Uterus (tissue), 4 donors: ENCODE results near the gene APC2. TPM values are rescaled to one million over a fixed set of nuclear protein-coding genes. Genes with fewer than 3 reads are reported as not detected.

Experiments used
- DNase-seq, 2 donors: peaks; one replicate each; pipeline ENCODE4 v3.0.0-alpha.2; 2019 to 2020
- H3K27ac ChIP-seq, 2 donors: fragments of 200-600 bp; sonication (generic); 1 replicate in 1 of 2; 2 replicates in 1 of 2; pipeline ENCODE4 v1.5.1; 2016 to 2018
- H3K27me3 ChIP-seq, 2 donors: fragments of 200-600 bp; sonication (generic); one replicate each; pipeline ENCODE4 v1.5.1; 2018 to 2019; ENCODE audit warnings: control low read depth in 1 of 2
- H3K36me3 ChIP-seq, 2 donors: fragments of 200-600 bp; sonication (generic); one replicate each; pipeline ENCODE4 v1.5.1; 2019; ENCODE audit warnings: control low read depth in 1 of 2
- H3K4me1 ChIP-seq, 2 donors: fragments of 200-600 bp; sonication (generic); one replicate each; pipeline ENCODE4 v1.5.1; 2018 to 2019; ENCODE audit warnings: control low read depth in 1 of 2
- H3K4me3 ChIP-seq, 2 donors: fragments of 200-600 bp; sonication (generic); 1 replicate in 1 of 2; 2 replicates in 1 of 2; pipeline ENCODE4 v1.5.1; 2018 to 2019; ENCODE audit warnings: mild to moderate bottlenecking in 1 of 2
- H3K9me3 ChIP-seq, 2 donors: fragments of 200-600 bp; sonication (generic); one replicate each; pipeline ENCODE4 v1.5.1; 2019; ENCODE audit warnings: control low read depth in 1 of 2
- POLR2A ChIP-seq, 2 donors: fragments of 450-650 bp; IDR thresholded peaks; one replicate each; pipeline ENCODE4 v1.6.1; 2016; ENCODE audit warnings: antibody characterized with exemption in 2 of 2, mild to moderate bottlenecking in 1 of 2, moderate library complexity in 1 of 2
- intact Hi-C: fragments of 100-400 bp; cut with DNase I; formaldehyde crosslinking; loops from one replicate; pipeline ENCODE4 v1.15.1; 2023; ENCODE audit warnings: low total_unique reads
- total RNA-seq, 4 donors: library from RNA; depleted of rRNA in 3 of 4; stranded (reverse); fragments of >200 nt in 3 of 4; gene quantifications; one replicate each; pipeline versions ENCODE4 v1.1.0 to v1.2.4, GENCODE V29; 2014 to 2023
- TF ChIP-seq, protein P1 (sequence below), 4 experiments: fragments of 200-600 bp in 2 of 4; fragments of 450-650 bp in 2 of 4; sonication (generic) in 2 of 4; IDR thresholded peaks; one replicate each; pipeline ENCODE4 v1.5.1; 2016 to 2019; ENCODE audit warnings: antibody characterized with exemption in 4 of 4, mild to moderate bottlenecking in 2 of 4, moderate library complexity in 1 of 4
- donor health status: DM: yes; HTN: yes; CAD: no.

The APC2 gene
- total RNA-seq, 4 donors from 2014 or later: 0.12 to 3.5 (median 0.77) TPM; not detected in 1

GRCh38 chr19:1478934-1479707, 29.2 kb downstream of the APC2 start, which contains the start of gene C19orf25:
TSS of gene C19orf25 (minus strand) at chr19:1479215. CDS start at chr19:1478903, 312 bp downstream.
- Histone ChIP-seq H3K27ac (peak within 1 kb of the TSS; percentile 42 to 60), H3K4me1 (peaks cover 0 to 10% of the 10 kb centered on the region in 2 donors), H3K9me3 (no peaks in the 10 kb centered on the region), H3K36me3 (no peaks in the 10 kb centered on the region), H3K4me3 (peak within 1 kb of the TSS; percentile 67 to 84), H3K27me3 (no peaks in the 10 kb centered on the region)
- intact Hi-C loops: no loop called here
- DNase-seq: peak; percentile 92 to 94
- TF ChIP-seq, protein P1, sequence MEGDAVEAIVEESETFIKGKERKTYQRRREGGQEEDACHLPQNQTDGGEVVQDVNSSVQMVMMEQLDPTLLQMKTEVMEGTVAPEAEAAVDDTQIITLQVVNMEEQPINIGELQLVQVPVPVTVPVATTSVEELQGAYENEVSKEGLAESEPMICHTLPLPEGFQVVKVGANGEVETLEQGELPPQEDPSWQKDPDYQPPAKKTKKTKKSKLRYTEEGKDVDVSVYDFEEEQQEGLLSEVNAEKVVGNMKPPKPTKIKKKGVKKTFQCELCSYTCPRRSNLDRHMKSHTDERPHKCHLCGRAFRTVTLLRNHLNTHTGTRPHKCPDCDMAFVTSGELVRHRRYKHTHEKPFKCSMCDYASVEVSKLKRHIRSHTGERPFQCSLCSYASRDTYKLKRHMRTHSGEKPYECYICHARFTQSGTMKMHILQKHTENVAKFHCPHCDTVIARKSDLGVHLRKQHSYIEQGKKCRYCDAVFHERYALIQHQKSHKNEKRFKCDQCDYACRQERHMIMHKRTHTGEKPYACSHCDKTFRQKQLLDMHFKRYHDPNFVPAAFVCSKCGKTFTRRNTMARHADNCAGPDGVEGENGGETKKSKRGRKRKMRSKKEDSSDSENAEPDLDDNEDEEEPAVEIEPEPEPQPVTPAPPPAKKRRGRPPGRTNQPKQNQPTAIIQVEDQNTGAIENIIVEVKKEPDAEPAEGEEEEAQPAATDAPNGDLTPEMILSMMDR (IDR thresholded peaks at IDR 0.05): peak in 1 of 4 experiments; percentile 19
- TF ChIP-seq POLR2A (IDR thresholded peaks at IDR 0.05): peak; percentile 50 to 72

- Histone ChIP-seq H3K9me3 (no peaks in the 10 kb centered on the region), H3K36me3 (no peaks in the 10 kb centered on the region), H3K27ac (no peak overlapping the region), H3K4me1 (peaks cover 0 to 10% of the 10 kb centered on the region in 2 donors), H3K4me3 (no peak overlapping the region), H3K27me3 (no peaks in the 10 kb centered on the region)
- TF ChIP-seq, protein P1 (IDR thresholded peaks at IDR 0.05): no peak
- no peak for TF ChIP-seq POLR2A (IDR thresholded peaks at IDR 0.05)
- intact Hi-C loops: no loop called here
- no peak for DNase-seq
These were observed 31.4 kb downstream of the APC2 start for GRCh38 chr19:1481224-1481892.

DNA sequence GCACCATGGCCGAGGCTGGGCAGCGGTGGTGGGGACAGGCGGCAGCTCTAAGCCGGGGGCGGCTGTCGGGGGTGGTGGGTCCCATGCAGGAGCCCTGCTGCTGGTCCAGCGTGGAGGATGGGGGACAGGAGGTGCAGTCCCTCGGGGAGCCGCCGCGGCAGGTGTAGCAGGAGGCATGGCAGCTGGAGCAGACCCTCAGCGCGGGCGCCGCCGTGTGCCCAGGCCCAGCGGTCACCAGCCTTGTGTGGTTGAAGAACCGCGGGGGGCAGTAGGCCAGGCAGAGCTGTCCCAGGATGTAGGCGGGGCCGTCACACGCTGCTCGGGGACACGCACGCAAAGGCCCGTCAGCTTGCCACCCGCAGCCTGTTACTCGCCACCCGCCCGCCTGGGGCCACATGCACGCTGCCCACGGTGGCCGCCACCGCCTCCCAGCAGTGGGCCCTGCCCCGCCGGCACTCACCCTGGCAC, 32.0 kb downstream of the APC2 start:
- no peaks in the 10 kb centered on the region for H3K36me3 ChIP-seq
- DNase-seq: no peak
- H3K9me3 ChIP-seq: no peaks in the 10 kb centered on the region
- TF ChIP-seq, protein P1 (IDR thresholded peaks at IDR 0.05): no peak
- no peak for TF ChIP-seq POLR2A (IDR thresholded peaks at IDR 0.05)
- peaks cover 0 to 10% of the 10 kb centered on the region in 2 donors for H3K4me1 ChIP-seq
- H3K27ac ChIP-seq: no peak overlapping the region
- no peaks in the 10 kb centered on the region for H3K27me3 ChIP-seq
- intact Hi-C loops: no loop called here
- H3K4me3 ChIP-seq: no peak overlapping the region

GRCh38 chr19:1482361-1483130, 32.6 kb downstream of the APC2 start:
- TF ChIP-seq, protein P1 (IDR thresholded peaks at IDR 0.05): no peak
- no peak for TF ChIP-seq POLR2A (IDR thresholded peaks at IDR 0.05)
- intact Hi-C loops: no loop called here
- Histone ChIP-seq H3K4me3 (no peak overlapping the region), H3K27ac (no peak overlapping the region), H3K4me1 (peaks cover 0 to 10% of the 10 kb centered on the region in 2 donors), H3K9me3 (no peaks in the 10 kb centered on the region), H3K27me3 (no peaks in the 10 kb centered on the region), H3K36me3 (no peaks in the 10 kb centered on the region)
- no peak for DNase-seq
